Peyer's patch (tissue), 4 donors: ENCODE results near the gene SV2A.

Source experiments
- POLR2A ChIP-seq, 2 donors: fragments of 450-650 bp; IDR thresholded peaks; one replicate each; pipeline ENCODE4 v1.5.1; 2017; ENCODE audit warnings: antibody characterized with exemption in 2 of 2, mild to moderate bottlenecking in 2 of 2, moderate library complexity in 2 of 2
- TF ChIP-seq, protein P1 (sequence below), 6 experiments: fragments of 450-650 bp in 4 of 6; fragments of 200-600 bp in 2 of 6; sonication (generic) in 1 of 6; IDR thresholded peaks; one replicate each; pipeline ENCODE4 v1.5.1; 2017 to 2019; ENCODE audit warnings: antibody characterized with exemption in 6 of 6, mild to moderate bottlenecking in 3 of 6, moderate library complexity in 1 of 6

DNA sequence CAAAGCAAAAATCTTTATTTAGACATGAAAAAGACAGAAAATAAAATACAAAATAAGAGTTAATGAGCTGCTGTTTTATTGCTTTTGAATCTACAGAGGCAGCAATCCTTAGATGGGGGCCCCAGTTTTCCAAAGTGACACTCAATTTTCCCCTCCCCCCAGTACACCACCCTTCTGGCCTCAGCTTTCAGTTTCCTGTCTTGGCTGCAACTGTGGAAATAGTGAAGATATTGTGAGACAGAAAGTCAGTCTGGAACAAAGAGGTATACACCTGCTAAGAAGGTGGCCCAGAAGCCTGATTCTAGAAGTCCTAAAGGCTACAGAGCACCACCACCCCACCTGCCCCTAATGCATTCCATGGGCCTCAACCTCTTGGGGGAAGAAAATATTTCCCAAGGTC lies 20.1 kb upstream of the SV2A start:
- TF ChIP-seq, protein P1, sequence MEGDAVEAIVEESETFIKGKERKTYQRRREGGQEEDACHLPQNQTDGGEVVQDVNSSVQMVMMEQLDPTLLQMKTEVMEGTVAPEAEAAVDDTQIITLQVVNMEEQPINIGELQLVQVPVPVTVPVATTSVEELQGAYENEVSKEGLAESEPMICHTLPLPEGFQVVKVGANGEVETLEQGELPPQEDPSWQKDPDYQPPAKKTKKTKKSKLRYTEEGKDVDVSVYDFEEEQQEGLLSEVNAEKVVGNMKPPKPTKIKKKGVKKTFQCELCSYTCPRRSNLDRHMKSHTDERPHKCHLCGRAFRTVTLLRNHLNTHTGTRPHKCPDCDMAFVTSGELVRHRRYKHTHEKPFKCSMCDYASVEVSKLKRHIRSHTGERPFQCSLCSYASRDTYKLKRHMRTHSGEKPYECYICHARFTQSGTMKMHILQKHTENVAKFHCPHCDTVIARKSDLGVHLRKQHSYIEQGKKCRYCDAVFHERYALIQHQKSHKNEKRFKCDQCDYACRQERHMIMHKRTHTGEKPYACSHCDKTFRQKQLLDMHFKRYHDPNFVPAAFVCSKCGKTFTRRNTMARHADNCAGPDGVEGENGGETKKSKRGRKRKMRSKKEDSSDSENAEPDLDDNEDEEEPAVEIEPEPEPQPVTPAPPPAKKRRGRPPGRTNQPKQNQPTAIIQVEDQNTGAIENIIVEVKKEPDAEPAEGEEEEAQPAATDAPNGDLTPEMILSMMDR (IDR thresholded peaks at IDR 0.05): no peak
- TF ChIP-seq POLR2A (IDR thresholded peaks at IDR 0.05): no peak
